D721Med (cell line): ENCODE data around the gene STN1.

Experiments used
- DNase-seq: peaks from one replicate; pipeline ENCODE4 v3.0.0; 2011; ENCODE audit warnings: low spot score; ENCODE audit not compliant: insufficient read length
- FAIRE-seq: peaks from 2 replicates; lab custom pipeline; 2011; peaks lifted over from hg19 to GRCh38; lab: Jason Lieb, UNC
- CTCF ChIP-seq: IDR thresholded peaks from 2 replicates; pipeline ENCODE4 v1.5.1; 2012; ENCODE audit warnings: mild to moderate bottlenecking, control low read depth; ENCODE audit not compliant: insufficient read depth; ENCODE audit errors: missing control alignments

Gene STN1

GRCh38 chr10:103918053-103918846 lies at the start of gene STN1:
Gene STN1, minus strand, starts transcription at chr10:103918184. Its CDS starts 590 bp downstream, at chr10:103917594.
- FAIRE-seq, result no peak
- peak; percentile 51 for DNase-seq
- TF ChIP-seq CTCF, result no peak

- no peak for DNase-seq
- no peak for TF ChIP-seq CTCF
- FAIRE-seq, result no peak
Observed at GRCh38 chr10:103967448-103968071, 49.6 kb upstream of the STN1 start.

GRCh38 chr10:103966671-103967447 lies 48.9 kb upstream of the STN1 start, which contains the start of gene SLK:
Gene SLK, plus strand, starts transcription at chr10:103967140. Its CDS starts 606 bp downstream, at chr10:103967746.
- FAIRE-seq (no peak), DNase-seq (peak; percentile 58)
- no peak for TF ChIP-seq CTCF

GRCh38 chr10:103960103-103960502 lies 42.1 kb upstream of the STN1 start:
- no peak for FAIRE-seq
- TF ChIP-seq CTCF, result no peak
- DNase-seq, result no peak

- TF ChIP-seq CTCF, result no peak
- FAIRE-seq (no peak), DNase-seq (no peak)
Observed at GRCh38 chr10:103958996-103959395, 41.0 kb upstream of the STN1 start.

GRCh38 chr10:103954543-103954942 lies 36.6 kb upstream of the STN1 start:
- TF ChIP-seq CTCF, result no peak
- FAIRE-seq (no peak), DNase-seq (no peak)
